Caco-2 (cell line): ENCODE measurements around the gene FEM1C. TPM values are rescaled to one million over a fixed set of nuclear protein-coding genes. Genes with fewer than 3 reads are reported as not detected.

Experiments used
- BruUV-seq: library from RNA; stranded (reverse); fragments of 400-500 nt; replicated peaks from 2 replicates; lab custom pipeline; 2021; lab: Mats Ljungman, UMichigan
- CTCF ChIA-PET: fragments of 300-600 bp; sonication (Branson Sonifier 250); formaldehyde crosslinking; loops from one replicate; lab custom pipeline; 2022; ENCODE audit warnings: antibody characterized with exemption; lab: Charles Lee
- POLR2A ChIA-PET: fragments of 300-600 bp; sonication (Branson Sonifier 250); formaldehyde crosslinking; loops from one replicate; lab custom pipeline; 2022; ENCODE audit warnings: antibody characterized with exemption; lab: Charles Lee
- DNase-seq, 2 experiments: peaks; one replicate each; pipeline versions ENCODE4 v3.0.0 to v3.0.0-alpha.2; 2020 to 2022
- H3K27me3 ChIP-seq: replicated peaks from 2 replicates; pipeline ENCODE4 v1.6.0; 2011; ENCODE audit warnings: low read length; ENCODE audit not compliant: control insufficient read depth, insufficient read depth
- H3K36me3 ChIP-seq: 2 replicates; pipeline ENCODE4 v1.5.1; 2011; ENCODE audit warnings: low read length; ENCODE audit not compliant: control insufficient read depth, insufficient read depth
- H3K4me1 ChIP-seq: fragments of 250-450 bp; sonication (Bioruptor Pico); 2 replicates; pipeline ENCODE4 v1.5.1; 2020; ENCODE audit warnings: mild to moderate bottlenecking
- H3K4me3 ChIP-seq: 2 replicates; pipeline ENCODE4 v1.5.1; 2011; ENCODE audit warnings: low read depth, mild to moderate bottlenecking, control low read depth, low read length
- H3K9me3 ChIP-seq: fragments of 250-450 bp; sonication (Bioruptor Pico); 2 replicates; pipeline ENCODE4 v1.5.1; 2020; ENCODE audit warnings: mild to moderate bottlenecking, moderate library complexity
- H3K27ac Mint-ChIP-seq: one replicate; pipeline ENCODE4 v1.8.0; 2022; ENCODE audit warnings: mixed read lengths; ENCODE audit not compliant: unreplicated experiment
- H3K27me3 Mint-ChIP-seq: one replicate; pipeline ENCODE4 v1.8.0; 2022; ENCODE audit warnings: mixed read lengths; ENCODE audit not compliant: insufficient read depth, unreplicated experiment
- H3K36me3 Mint-ChIP-seq: one replicate; pipeline ENCODE4 v1.8.0; 2022; ENCODE audit warnings: mild to moderate bottlenecking, mixed read lengths; ENCODE audit not compliant: insufficient read depth, unreplicated experiment
- H3K4me1 Mint-ChIP-seq: one replicate; pipeline ENCODE4 v1.8.0; 2022; ENCODE audit warnings: low read depth, mixed read lengths; ENCODE audit not compliant: unreplicated experiment
- H3K4me3 Mint-ChIP-seq: one replicate; pipeline ENCODE4 v1.8.0; 2022; ENCODE audit warnings: mild to moderate bottlenecking, moderate library complexity, mixed read lengths; ENCODE audit not compliant: unreplicated experiment
- H3K9me3 Mint-ChIP-seq: one replicate; pipeline ENCODE4 v1.8.0; 2022; ENCODE audit warnings: mixed read lengths; ENCODE audit not compliant: unreplicated experiment
- intact Hi-C: fragments of 100-400 bp; cut with micrococcal nuclease; formaldehyde crosslinking; loops from one replicate; pipeline ENCODE4 v1.10.0; 2022; ENCODE audit not compliant: unreplicated experiment
- total RNA-seq: library from RNA; stranded (reverse); gene quantifications from 2 replicates; pipeline ENCODE4 v1.2.3, GENCODE V29; 2022
- TF ChIP-seq, protein P1 (sequence below), 2 experiments: fragments of 200-600 bp in 1 of 2; IDR thresholded peaks; 1 replicate in 1 of 2; 2 replicates in 1 of 2; pipeline versions ENCODE4 v1.5.1 to v1.8.0; 2011 to 2022; ENCODE audit warnings: antibody characterized with exemption in 1 of 2, control low read depth in 1 of 2, inconsistent platforms in 1 of 2, low read depth in 1 of 2, low read length in 1 of 2, mild to moderate bottlenecking in 1 of 2, moderate library complexity in 1 of 2; ENCODE audit not compliant: insufficient read depth in 1 of 2, severe bottlenecking in 1 of 2, unreplicated experiment in 1 of 2

The FEM1C gene
- total RNA-seq, 1 experiment from 2014 or later: 11.8 TPM

DNA sequence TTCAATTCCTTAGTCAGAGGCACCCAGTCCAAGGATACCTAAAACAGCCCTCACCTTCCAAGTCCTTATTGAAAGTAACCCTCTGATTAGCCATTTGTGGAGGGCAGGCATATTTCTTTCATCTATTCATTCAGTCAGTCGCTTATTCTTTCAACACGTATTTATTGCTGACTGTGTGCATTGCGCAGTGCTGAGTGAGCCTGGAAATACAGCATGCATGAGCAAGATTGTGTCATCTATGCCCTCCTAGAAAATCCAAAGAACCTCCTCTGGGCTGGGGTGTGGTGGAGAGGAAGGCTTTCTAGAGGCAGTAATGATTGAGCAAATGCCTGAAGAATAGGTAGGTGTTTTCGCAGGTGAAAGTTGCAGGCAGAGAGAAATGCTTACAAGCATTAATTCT, 8.5 kb upstream of the FEM1C start:
- TF ChIP-seq, protein P1, sequence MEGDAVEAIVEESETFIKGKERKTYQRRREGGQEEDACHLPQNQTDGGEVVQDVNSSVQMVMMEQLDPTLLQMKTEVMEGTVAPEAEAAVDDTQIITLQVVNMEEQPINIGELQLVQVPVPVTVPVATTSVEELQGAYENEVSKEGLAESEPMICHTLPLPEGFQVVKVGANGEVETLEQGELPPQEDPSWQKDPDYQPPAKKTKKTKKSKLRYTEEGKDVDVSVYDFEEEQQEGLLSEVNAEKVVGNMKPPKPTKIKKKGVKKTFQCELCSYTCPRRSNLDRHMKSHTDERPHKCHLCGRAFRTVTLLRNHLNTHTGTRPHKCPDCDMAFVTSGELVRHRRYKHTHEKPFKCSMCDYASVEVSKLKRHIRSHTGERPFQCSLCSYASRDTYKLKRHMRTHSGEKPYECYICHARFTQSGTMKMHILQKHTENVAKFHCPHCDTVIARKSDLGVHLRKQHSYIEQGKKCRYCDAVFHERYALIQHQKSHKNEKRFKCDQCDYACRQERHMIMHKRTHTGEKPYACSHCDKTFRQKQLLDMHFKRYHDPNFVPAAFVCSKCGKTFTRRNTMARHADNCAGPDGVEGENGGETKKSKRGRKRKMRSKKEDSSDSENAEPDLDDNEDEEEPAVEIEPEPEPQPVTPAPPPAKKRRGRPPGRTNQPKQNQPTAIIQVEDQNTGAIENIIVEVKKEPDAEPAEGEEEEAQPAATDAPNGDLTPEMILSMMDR (IDR thresholded peaks at IDR 0.05; ENCODE audit: insufficient read depth in 1 of 2, low read depth in 1 of 2, low read length in 1 of 2, severe bottlenecking in 1 of 2, unreplicated experiment in 1 of 2): no peak
- intact Hi-C loops: no loop called here
- Histone ChIP-seq H3K9me3 (no peaks in the 10 kb centered on the region), H3K4me1 (peaks cover 4% of the 10 kb centered on the region; the same call in 1 of the 2 replicates), H3K36me3 (no peaks in the 10 kb centered on the region), H3K4me3 (no peak overlapping the region), H3K27me3 (no peaks in the 10 kb centered on the region; the same call in 1 of the 2 replicates)
- Mint-ChIP-seq H3K4me3 (no peak overlapping the region), H3K27ac (no peak overlapping the region), H3K4me1 (no peaks in the 10 kb centered on the region), H3K9me3 (no peaks in the 10 kb centered on the region), H3K36me3 (peaks cover 6% of the 10 kb centered on the region), H3K27me3 (peaks cover 6% of the 10 kb centered on the region)
- DNase-seq: no peak
- BruUV-seq: no TSS peak
- POLR2A ChIA-PET: no interaction called here
- CTCF ChIA-PET: no interaction called here

DNA sequence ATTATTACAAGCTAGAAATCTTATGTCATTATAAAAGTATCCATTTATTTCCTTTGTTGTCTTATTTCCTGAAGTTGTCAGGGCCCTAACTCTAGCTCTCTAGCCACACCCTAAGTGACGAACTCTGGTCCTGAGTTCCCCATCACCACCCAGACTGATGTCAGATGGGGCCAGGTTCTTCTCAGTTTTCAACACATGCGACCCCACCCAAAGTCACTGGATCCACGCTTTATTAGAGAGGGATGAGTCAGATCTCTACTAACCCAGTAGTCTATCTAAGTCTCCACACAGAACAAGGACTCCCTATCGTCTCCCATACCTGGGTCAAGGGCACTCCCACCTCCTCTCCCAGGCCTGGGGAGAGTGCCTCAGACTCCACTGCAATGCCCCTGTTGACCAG, 6.8 kb upstream of the FEM1C start:
- TF ChIP-seq, protein P1 (IDR thresholded peaks at IDR 0.05; ENCODE audit: insufficient read depth in 1 of 2, low read depth in 1 of 2, low read length in 1 of 2, severe bottlenecking in 1 of 2, unreplicated experiment in 1 of 2): no peak
- Mint-ChIP-seq H3K27me3 (peaks cover 6% of the 10 kb centered on the region), H3K4me1 (no peaks in the 10 kb centered on the region), H3K4me3 (no peak overlapping the region), H3K36me3 (peaks cover 6% of the 10 kb centered on the region), H3K27ac (no peak overlapping the region), H3K9me3 (no peaks in the 10 kb centered on the region)
- Histone ChIP-seq H3K4me1 (no peaks in the 10 kb centered on the region), H3K27me3 (no peaks in the 10 kb centered on the region; the same call in 1 of the 2 replicates), H3K9me3 (no peaks in the 10 kb centered on the region), H3K4me3 (no peak overlapping the region), H3K36me3 (no peaks in the 10 kb centered on the region)
- no peak for DNase-seq
- intact Hi-C loops: no loop called here
- POLR2A ChIA-PET: no interaction called here
- BruUV-seq: no TSS peak
- CTCF ChIA-PET: interaction anchor here (1.5 kb wide), 1 partner anchor 21 kb away, joined by 3 read pairs; no protein-coding TSS in a partner anchor

DNA sequence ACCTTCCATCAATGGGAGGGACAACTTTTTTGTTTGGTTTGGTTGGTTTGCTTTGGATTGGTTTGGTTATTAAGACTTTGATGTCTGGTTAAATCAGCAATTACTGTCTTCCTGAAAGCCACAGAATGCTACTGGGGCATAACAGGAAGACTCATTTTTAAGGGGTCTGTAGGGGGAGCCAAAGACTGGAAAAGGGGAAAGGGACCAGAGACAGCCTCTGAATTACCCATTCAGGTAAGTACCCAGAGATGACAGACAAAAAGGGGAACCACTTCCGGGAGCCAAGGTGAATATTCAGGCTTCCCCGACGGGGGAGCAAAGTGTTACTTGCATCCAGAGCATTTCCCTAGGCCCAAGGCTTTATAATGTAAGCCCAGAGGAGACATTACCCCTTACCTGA, 4.6 kb upstream of the FEM1C start:
- DNase-seq: peak in 1 of 2 experiments; percentile 39
- H3K4me3 Mint-ChIP-seq: no peak overlapping the region
- ChIA-PET CTCF (no interaction called here), POLR2A (no interaction called here)
- intact Hi-C loops: loop anchor here (1.0 kb wide), 2 partner anchors 25 to 37 kb away; no protein-coding TSS in a partner anchor
- no peak overlapping the region for H3K4me3 ChIP-seq
- TF ChIP-seq, protein P1 (IDR thresholded peaks at IDR 0.05; ENCODE audit: insufficient read depth in 1 of 2, low read depth in 1 of 2, low read length in 1 of 2, severe bottlenecking in 1 of 2, unreplicated experiment in 1 of 2): peak in 1 of 2 experiments; percentile 20
- H3K4me1 ChIP-seq: no peaks in the 10 kb centered on the region
- BruUV-seq: no TSS peak
- no peaks in the 10 kb centered on the region for H3K9me3 Mint-ChIP-seq
- H3K36me3 Mint-ChIP-seq: peaks cover 15% of the 10 kb centered on the region
- peaks cover 6% of the 10 kb centered on the region for H3K27me3 Mint-ChIP-seq
- no peaks in the 10 kb centered on the region for H3K36me3 ChIP-seq
- H3K9me3 ChIP-seq: peaks cover 10% of the 10 kb centered on the region
- no peaks in the 10 kb centered on the region for H3K4me1 Mint-ChIP-seq
- H3K27ac Mint-ChIP-seq: no peak overlapping the region
- H3K27me3 ChIP-seq: no peaks in the 10 kb centered on the region; the same call in 1 of the 2 replicates
